ENCODE data around the gene NUP35.

GRCh38 chr2:183125659-183126341, 1.6 kb downstream of the NUP35 start:
- no peak for TF ChIP-seq CTCF (IDR thresholded peaks at IDR 0.05)
- no peak for TF ChIP-seq POLR2A (IDR thresholded peaks at IDR 0.05)
- TF ChIP-seq EP300 (IDR thresholded peaks at IDR 0.05), result no peak
